ENCODE results near the gene THOC7.
A peak's percentile ranks its signal among the peaks of the same experiment; 100 is the strongest.

Gene THOC7

DNA sequence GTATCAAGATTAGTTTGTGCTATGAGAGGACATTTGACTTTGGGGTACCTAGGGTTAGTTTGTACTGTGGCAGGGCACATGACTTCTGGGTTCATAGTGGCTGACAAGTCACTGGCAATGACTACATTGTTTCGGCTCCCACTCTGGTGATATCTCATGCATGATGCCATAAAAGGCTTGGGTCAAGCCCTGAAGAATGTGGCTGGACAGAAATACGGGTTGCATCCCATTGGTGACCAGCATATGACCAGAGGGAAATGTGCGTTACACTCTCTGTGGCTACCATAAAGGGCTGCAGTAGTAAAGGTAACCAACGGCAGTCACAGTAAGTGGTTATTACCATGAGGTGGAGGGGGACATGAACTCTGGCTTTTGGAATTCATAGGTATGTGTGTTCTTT lies 18.4 kb downstream of the THOC7 start:
- DNase-seq (ENCODE audit: low read depth in 1 of 2, low spot score in 1 of 2), result no peak

GRCh38 chr3:63842127-63842526 lies 21.5 kb downstream of the THOC7 start:
- no peak for DNase-seq (ENCODE audit: low read depth in 1 of 2, low spot score in 1 of 2)

DNA sequence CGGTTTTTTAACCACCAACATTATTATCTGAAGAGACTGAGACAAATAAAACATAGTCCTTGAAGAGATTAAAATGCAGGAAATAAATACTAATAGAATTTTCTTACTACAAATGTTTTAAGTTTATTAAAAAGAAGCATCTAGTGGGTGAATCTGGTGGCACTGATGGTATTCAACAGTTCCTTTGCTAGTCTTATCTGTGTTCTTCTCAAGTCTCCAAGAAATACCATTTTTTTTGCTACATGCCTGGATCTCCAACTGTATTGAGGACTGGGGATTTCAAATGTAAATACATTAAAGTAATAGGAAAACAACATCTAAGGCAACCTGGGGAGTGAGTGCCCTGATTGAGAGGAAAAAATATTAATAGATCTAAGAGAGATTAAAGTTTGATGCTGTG lies 21.9 kb downstream of the THOC7 start:
- DNase-seq (ENCODE audit: low read depth in 1 of 2, low spot score in 1 of 2), result no peak

DNA sequence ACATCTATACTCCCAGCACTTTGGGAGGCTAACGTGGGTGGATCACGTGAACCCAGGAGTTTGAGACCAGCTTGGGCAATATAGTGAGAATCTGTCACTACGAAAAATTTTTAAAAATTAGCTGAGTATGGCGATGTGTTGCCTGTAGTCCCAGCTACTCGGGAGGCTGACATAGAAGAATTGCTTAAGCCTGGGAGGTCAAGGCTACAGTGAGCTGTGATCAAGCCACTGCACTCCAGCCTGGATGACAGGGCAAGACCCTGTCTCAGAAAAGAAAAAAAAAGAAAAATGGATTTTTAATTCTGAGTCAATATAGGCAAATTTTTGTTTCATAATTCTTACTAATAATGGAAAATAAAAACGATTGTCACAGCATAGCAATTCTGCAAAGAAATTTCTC lies 31.2 kb downstream of the THOC7 start:
- no peak for DNase-seq (ENCODE audit: low read depth in 1 of 2, low spot score in 1 of 2)

DNA sequence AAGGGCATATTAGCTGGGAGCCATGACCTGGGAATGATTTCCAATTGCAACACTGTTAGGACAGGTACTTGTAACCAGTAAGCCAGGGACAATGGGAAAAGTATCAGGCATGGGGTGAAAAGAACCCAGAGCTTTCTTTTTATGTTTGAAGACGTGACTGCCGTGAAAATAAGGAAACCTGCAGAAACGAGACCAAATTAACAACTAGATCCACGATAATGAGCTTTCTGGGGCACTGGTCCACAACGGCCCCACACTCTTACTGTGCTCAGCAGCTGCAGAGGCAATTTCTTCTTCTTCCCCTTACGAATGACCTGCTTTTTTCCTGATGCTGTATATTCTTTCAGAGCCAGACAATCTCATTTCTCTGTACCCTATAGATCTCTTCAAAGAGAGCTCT lies 33.1 kb downstream of the THOC7 start:
- DNase-seq (ENCODE audit: low read depth in 1 of 2, low spot score in 1 of 2), result no peak

DNA sequence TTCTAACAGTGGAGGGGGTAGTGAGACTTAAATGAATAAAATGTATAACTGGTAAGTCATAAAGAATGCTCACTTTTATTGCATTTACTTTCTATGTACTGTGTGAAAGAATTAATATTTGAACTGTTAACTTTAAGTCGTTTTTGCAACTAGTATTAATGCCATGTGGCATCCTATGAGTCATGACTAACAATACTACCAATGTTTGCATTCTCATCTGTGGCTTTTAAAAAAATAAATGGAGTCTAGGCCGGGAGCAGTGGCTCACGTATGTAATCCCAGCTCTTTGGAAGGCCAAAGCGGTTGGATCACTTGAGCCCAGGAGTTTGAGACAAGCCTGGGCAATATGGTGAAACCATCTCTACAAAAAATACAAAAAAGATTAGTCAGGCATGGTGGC lies 39.3 kb downstream of the THOC7 start:
- DNase-seq (ENCODE audit: low read depth in 1 of 2, low spot score in 1 of 2), result no peak

- no peak for DNase-seq (ENCODE audit: low read depth in 1 of 2, low spot score in 1 of 2)
Measured at GRCh38 chr3:63819151-63819398, 44.5 kb downstream of the THOC7 start, which contains the start of gene C3orf49. C3orf49 (plus strand) TSS chr3:63819299; CDS start chr3:63819472, 173 bp downstream.

GRCh38 chr3:63818282-63819150 lies 45.1 kb downstream of the THOC7 start:
- DNase-seq (ENCODE audit: low read depth in 1 of 2, low spot score in 1 of 2), result peak; percentile 9 to 22

- DNase-seq (ENCODE audit: low read depth in 1 of 2, low spot score in 1 of 2), result no peak
Measured at GRCh38 chr3:63817225-63817624, 46.4 kb downstream of the THOC7 start.

GRCh38 chr3:63814237-63814636 lies 49.4 kb downstream of the THOC7 start:
- DNase-seq (ENCODE audit: low read depth in 1 of 2, low spot score in 1 of 2), result no peak

DNA sequence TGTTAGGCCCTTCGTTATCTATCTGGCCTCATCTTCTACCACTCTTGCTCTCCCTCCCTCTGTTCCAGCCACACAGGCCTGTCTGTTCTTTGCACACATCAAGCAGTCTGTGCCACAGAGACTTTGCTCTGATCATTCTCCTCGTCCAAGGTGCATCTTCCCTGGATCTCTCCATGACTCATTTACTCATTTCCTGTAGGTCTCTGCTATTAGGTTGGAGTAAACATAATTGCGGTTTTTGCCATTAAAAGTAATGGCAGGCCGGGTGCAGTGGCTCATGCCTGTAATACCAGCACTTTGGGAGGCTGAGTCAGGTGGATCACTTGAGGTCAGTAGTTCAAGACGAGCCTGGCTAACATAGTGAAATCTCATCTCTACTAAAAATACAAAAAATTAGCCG lies 54.0 kb downstream of the THOC7 start:
- DNase-seq (ENCODE audit: low read depth in 1 of 2, low spot score in 1 of 2), result no peak

- no peak for DNase-seq (ENCODE audit: low read depth in 1 of 2, low spot score in 1 of 2)
Measured at GRCh38 chr3:63808633-63809032, 55.0 kb downstream of the THOC7 start.

- DNase-seq (ENCODE audit: low read depth in 1 of 2, low spot score in 1 of 2), result no peak
Measured at GRCh38 chr3:63807961-63808565, 55.5 kb downstream of the THOC7 start.

DNA sequence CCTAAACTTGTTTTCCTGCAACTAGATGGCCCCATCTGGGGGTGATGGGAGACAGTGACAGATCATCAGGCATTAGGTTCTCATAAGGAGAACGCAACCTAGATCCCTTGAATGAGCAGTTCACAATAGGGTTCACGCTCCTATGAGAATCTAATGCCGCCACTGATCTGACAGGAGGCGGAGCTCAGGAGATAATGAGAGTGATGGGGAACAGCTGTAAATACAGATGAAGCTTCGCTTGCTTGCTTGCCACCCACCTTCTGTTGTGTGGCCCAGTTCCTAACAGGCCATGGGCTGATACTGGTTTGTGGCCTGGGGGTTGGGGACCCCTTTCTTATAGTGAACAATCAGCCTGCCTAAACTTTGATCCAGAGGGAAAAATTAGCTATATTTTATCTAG lies 59.7 kb downstream of the THOC7 start:
- no peak for DNase-seq (ENCODE audit: low read depth in 1 of 2, low spot score in 1 of 2)

- no peak for DNase-seq (ENCODE audit: low read depth in 1 of 2, low spot score in 1 of 2)
Measured at GRCh38 chr3:63800097-63800496, 63.5 kb downstream of the THOC7 start.

DNA sequence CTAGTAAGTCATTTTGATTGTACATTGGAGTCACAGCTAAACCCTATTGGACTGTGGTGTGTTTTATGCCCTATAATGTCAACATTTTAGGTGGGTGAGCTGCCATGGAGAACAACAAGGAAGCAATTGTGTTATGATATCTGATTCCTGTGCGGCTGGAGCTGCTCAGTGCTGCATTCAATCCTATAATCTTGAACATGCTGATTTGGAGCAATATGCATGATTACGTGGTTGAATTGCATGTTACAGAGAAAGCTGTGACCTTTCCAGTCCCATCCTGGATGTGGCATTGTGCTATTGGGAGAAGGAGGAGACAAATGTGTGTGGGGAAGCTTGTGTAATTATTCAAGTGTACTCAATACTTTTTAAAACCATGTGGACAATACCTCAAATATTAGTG lies 64.7 kb downstream of the THOC7 start:
- DNase-seq (ENCODE audit: low read depth in 1 of 2, low spot score in 1 of 2), result no peak

DNA sequence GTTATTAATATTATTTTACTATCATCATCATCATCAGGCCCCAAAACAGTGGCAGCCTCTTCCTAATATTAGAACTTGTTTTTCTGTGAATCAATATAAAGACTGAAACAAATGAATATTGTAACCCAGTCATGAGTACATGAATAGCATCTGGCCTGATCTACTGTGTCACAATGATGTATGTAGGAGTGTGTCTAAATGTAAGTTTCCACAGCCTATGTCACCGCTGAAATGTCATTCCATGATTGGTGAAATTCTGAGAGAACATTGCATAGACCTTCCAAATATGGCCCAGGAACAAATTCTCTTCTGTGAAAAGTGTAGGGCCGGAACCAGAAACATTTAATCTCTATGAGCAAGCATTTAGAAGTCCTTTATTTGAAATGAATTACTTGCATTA lies 65.1 kb downstream of the THOC7 start:
- DNase-seq (ENCODE audit: low read depth in 1 of 2, low spot score in 1 of 2), result no peak

DNA sequence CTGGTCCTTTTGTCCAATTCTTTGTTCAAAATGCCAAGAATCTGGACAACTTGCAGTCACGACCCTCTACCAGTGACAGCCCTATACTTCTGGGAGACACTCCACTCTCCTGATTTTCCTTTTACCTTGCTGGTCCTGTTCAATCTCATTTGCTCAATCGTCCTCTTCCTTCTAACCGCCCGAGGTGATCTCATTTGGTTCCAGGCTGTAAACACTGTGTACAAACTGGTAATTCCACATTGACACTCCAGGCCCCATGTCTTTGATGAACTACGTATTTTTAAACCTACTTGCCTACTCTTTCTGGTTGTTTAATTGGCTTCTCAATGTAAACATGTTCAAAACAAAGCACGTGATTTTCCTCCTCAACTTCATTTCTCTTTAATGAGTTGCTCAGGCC lies 68.2 kb downstream of the THOC7 start:
- no peak for DNase-seq (ENCODE audit: low read depth in 1 of 2, low spot score in 1 of 2)

DNA sequence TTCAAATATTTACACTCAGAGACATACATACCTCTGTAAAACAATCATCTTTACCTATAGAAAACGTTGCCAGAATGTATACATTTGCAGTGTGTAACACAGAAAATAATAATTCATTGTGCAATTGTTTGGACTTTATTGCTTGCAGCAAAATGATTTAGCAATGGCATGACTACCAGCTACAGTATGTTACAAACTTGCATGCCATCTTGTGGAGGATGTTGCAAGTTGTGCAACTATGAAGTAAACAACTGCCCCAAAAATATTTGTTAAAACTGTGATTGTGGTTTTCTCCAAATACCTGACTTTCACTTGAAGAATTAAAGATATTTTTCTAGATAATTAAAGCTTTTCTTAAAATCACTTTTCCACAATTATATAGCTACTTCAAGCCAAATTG lies 71.6 kb downstream of the THOC7 start:
- no peak for DNase-seq (ENCODE audit: low read depth in 1 of 2, low spot score in 1 of 2)
